Endothelial cell of umbilical vein (primary cell): Measurements from ENCODE around the gene PNKD. TPM values are rescaled to one million over a fixed set of nuclear protein-coding genes. Genes with fewer than 3 reads are reported as not detected.
A peak's percentile ranks its signal among the peaks of the same experiment; 100 is the strongest.

Experiments
- BruUV-seq: library from RNA; stranded (reverse); fragments of 400-500 nt; replicated peaks from 2 replicates; lab custom pipeline; 2021; lab: Mats Ljungman, UMichigan
- CTCF ChIA-PET: fragments of 300-600, 350-600 bp; sonication (Branson Sonifier 250); formaldehyde crosslinking; loops from one replicate; lab custom pipeline; 2021; ENCODE audit warnings: antibody characterized with exemption, inconsistent platforms; lab: Charles Lee
- POLR2A ChIA-PET: fragments of 300-600, 350-600 bp; sonication (Branson Sonifier 250); formaldehyde crosslinking; loops from one replicate; lab custom pipeline; 2021; ENCODE audit warnings: antibody characterized with exemption, inconsistent platforms; lab: Charles Lee
- DNase-seq: peaks from one replicate; pipeline ENCODE4 v3.0.0-alpha.2; 2011; ENCODE audit warnings: low read depth, low spot score
- FAIRE-seq: peaks from 2 replicates; lab custom pipeline; 2011; peaks lifted over from hg19 to GRCh38; lab: Jason Lieb, UNC
- H2AFZ ChIP-seq: 2 replicates; pipeline ENCODE4 v1.6.0; 2012; ENCODE audit warnings: low read depth, low read length, control low read depth, inconsistent platforms
- H3K27ac ChIP-seq: 2 replicates; pipeline ENCODE4 v1.5.1; 2011; ENCODE audit warnings: low read depth, mild to moderate bottlenecking, control low read depth, low read length, moderate library complexity; ENCODE audit not compliant: insufficient read depth
- H3K27me3 ChIP-seq, 2 experiments: 2 replicates each; pipeline versions ENCODE4 v1.6.0 to v1.6.1; 2011; ENCODE audit warnings: low read length in 2 of 2, mixed read lengths in 1 of 2; ENCODE audit not compliant: control insufficient read depth in 2 of 2, insufficient read depth in 2 of 2
- H3K36me3 ChIP-seq, 2 experiments: 2 replicates in 1 of 2; 3 replicates in 1 of 2; pipeline ENCODE4 v1.5.1; 2011; ENCODE audit warnings: low read length in 2 of 2, mild to moderate bottlenecking in 1 of 2, moderate library complexity in 1 of 2; ENCODE audit not compliant: control insufficient read depth in 2 of 2, insufficient read depth in 2 of 2; ENCODE audit errors: extremely low read depth in 1 of 2
- H3K4me1 ChIP-seq: 3 replicates; pipeline ENCODE4 v1.5.1; 2011; ENCODE audit warnings: mild to moderate bottlenecking, low read length; ENCODE audit not compliant: control insufficient read depth, insufficient read depth; ENCODE audit errors: extremely low read depth
- H3K4me2 ChIP-seq: 2 replicates; pipeline ENCODE4 v1.6.1; 2011; ENCODE audit warnings: low read length, control low read depth, mixed read lengths; ENCODE audit not compliant: insufficient read depth
- H3K4me3 ChIP-seq, 3 experiments: fragments of 200-600 bp in 1 of 3; sonication (generic), shearing (Covaris generic) in 1 of 3; replicated peaks in 1 of 3; 2 replicates each; pipeline ENCODE4 v1.5.1; 2011 to 2016; ENCODE audit warnings: control low read depth in 3 of 3, low read length in 3 of 3, mild to moderate bottlenecking in 2 of 3, inconsistent platforms in 1 of 3, low read depth in 1 of 3, moderate library complexity in 1 of 3; ENCODE audit not compliant: insufficient read depth in 1 of 3
- H3K79me2 ChIP-seq: 2 replicates; pipeline ENCODE4 v1.6.0; 2012; ENCODE audit warnings: low read length, inconsistent platforms; ENCODE audit not compliant: control insufficient read depth, insufficient read depth
- H3K9ac ChIP-seq: replicated peaks from 2 replicates; pipeline ENCODE3; 2011; ENCODE audit warnings: low read length, control low read depth; ENCODE audit not compliant: insufficient read depth; ENCODE audit errors: extremely low read depth
- H3K9me1 ChIP-seq: replicated peaks from 3 replicates; pipeline ENCODE4 v1.6.0; 2011; ENCODE audit warnings: mild to moderate bottlenecking, low read length; ENCODE audit not compliant: control insufficient read depth, insufficient read depth; ENCODE audit errors: extremely low read depth
- H3K9me3 ChIP-seq: replicated peaks from 2 replicates; pipeline ENCODE4 v1.5.1; 2012; ENCODE audit warnings: low read length, inconsistent platforms; ENCODE audit not compliant: control insufficient read depth, insufficient read depth
- H4K20me1 ChIP-seq: replicated peaks from 2 replicates; pipeline ENCODE3; 2011; ENCODE audit warnings: mild to moderate bottlenecking, low read length; ENCODE audit not compliant: control insufficient read depth, insufficient read depth; ENCODE audit errors: extremely low read depth
- CTCF ChIP-seq, 2 donors: IDR thresholded peaks; 1 replicate in 1 of 2; 2 replicates in 1 of 2; pipeline ENCODE4 v1.5.1; 2011; ENCODE audit warnings: low read length in 2 of 2, mild to moderate bottlenecking in 2 of 2, moderate library complexity in 2 of 2, control low read depth in 1 of 2, inconsistent platforms in 1 of 2, low read depth in 1 of 2; ENCODE audit not compliant: insufficient read depth in 1 of 2; ENCODE audit errors: extremely low read depth in 1 of 2
- EZH2 ChIP-seq: IDR thresholded peaks from 2 replicates; pipeline ENCODE4 v1.6.1; 2012; ENCODE audit warnings: borderline replicate concordance, low read depth, mild to moderate bottlenecking, moderate library complexity, low read length, inconsistent platforms; ENCODE audit not compliant: severe bottlenecking
- FOS ChIP-seq: IDR thresholded peaks from 2 replicates; pipeline ENCODE4 v1.6.1; 2011; ENCODE audit warnings: mild to moderate bottlenecking, low read length, moderate library complexity, borderline replicate concordance; ENCODE audit not compliant: insufficient read depth
- GATA2 ChIP-seq: IDR thresholded peaks from 2 replicates; pipeline ENCODE4 v1.7.0; 2011; ENCODE audit warnings: low read depth, mild to moderate bottlenecking, moderate library complexity, mixed read lengths, low read length; ENCODE audit not compliant: insufficient read length, insufficient read depth
- JUN ChIP-seq: IDR thresholded peaks from 2 replicates; pipeline ENCODE4 v1.6.1; 2011; ENCODE audit warnings: borderline replicate concordance, low read depth; ENCODE audit not compliant: insufficient read length, insufficient read depth
- MAX ChIP-seq: IDR thresholded peaks from 2 replicates; pipeline ENCODE4 v1.6.1; 2011; ENCODE audit not compliant: insufficient read depth, insufficient read length
- MYC ChIP-seq: IDR thresholded peaks from one replicate; pipeline ENCODE4 v1.6.1; 2011; ENCODE audit warnings: mild to moderate bottlenecking, low read depth, low read length
- POLR2A ChIP-seq: IDR thresholded peaks from 2 replicates; pipeline ENCODE4 v1.6.1; 2012; ENCODE audit warnings: low read depth, mild to moderate bottlenecking, control low read depth, low read length
- POLR2AphosphoS5 ChIP-seq: IDR thresholded peaks from 2 replicates; pipeline ENCODE4 v1.6.1; 2012; ENCODE audit warnings: low read depth, mild to moderate bottlenecking, control low read depth, low read length, moderate library complexity; ENCODE audit not compliant: insufficient read depth
- dilution Hi-C: fragments of 300-500 bp; cut with MboI; formaldehyde crosslinking; loops from one replicate; pipeline ENCODE4 v1.15.0; 2019; ENCODE audit warnings: low sequenced_read_pairs; ENCODE audit not compliant: extremely low pct_ligation_motif_present
- intact Hi-C: fragments of 100-400 bp; cut with micrococcal nuclease; formaldehyde crosslinking; loops from one replicate; pipeline ENCODE4 v1.10.0; 2022
- polyA plus RNA-seq, 4 experiments: library from polyadenylated mRNA; depleted of rRNA in 3 of 4; stranded (reverse) in 3 of 4; unstranded in 1 of 4; fragments of >200 nt; gene quantifications; 2 replicates each; pipeline versions ENCODE4 v1.2.1 to v1.2.3, GENCODE V29; 2011 to 2012; ENCODE audit warnings: missing spikeins in 1 of 4
- total RNA-seq: library from RNA; stranded (reverse); gene quantifications from 2 replicates; pipeline ENCODE4 v1.2.3, GENCODE V29; 2021

PNKD gene
- total and polyA plus RNA-seq, 2 donors (not counting 3 experiments of a cell fraction or from before 2014, with no cell fraction given), result 56.1 to 88.3 TPM

GRCh38 chr2:218257390-218257981, 12.8 kb upstream of the PNKD start:
- peak; percentile 55 for FAIRE-seq
- CTCF ChIA-PET, result interaction anchor here (0.9 to 1.4 kb wide), 6 partner anchors 9 to 139 kb away, joined by 3 to 7 read pairs (median 4); partner anchors contain the start of genes AAMP and PNKD
- POLR2A ChIA-PET, result no interaction called here
- H3K9me3 ChIP-seq, result no peaks in the 10 kb centered on the region
- no peak overlapping the region for H3K9ac ChIP-seq
- intact Hi-C loops (loop anchor here (1.0 to 5.0 kb wide), 3 partner anchors 26 to 90 kb away; partner anchors contain the start of gene CXCR1), dilution Hi-C loops (no loop called here)
- no peaks in the 10 kb centered on the region for H4K20me1 ChIP-seq
- peaks cover 17% of the 10 kb centered on the region for H3K4me1 ChIP-seq
- no peak overlapping the region for H2AFZ ChIP-seq
- no TSS peak for BruUV-seq
- no peaks in the 10 kb centered on the region for H3K27me3 ChIP-seq
- no peak overlapping the region for H3K4me3 ChIP-seq
- no peak overlapping the region for H3K27ac ChIP-seq
- H3K36me3 ChIP-seq, result peaks cover 16 to 28% of the 10 kb centered on the region in 2 experiments
- H3K9me1 ChIP-seq, result no peaks in the 10 kb centered on the region
- TF ChIP-seq CTCF (IDR thresholded peaks at IDR 0.05; ENCODE audit: extremely low read depth in 1 of 2, insufficient read depth in 1 of 2, low read depth in 1 of 2, low read length in 2 of 2) (peak; percentile 60 to 69), EZH2 (no peak), GATA2 (no peak), MAX (no peak), FOS (no peak), POLR2A (peak; percentile 24), JUN (no peak), MYC (no peak), POLR2AphosphoS5 (peak; percentile 24)
- H3K4me2 ChIP-seq, result no peak overlapping the region
- peak; percentile 24 for DNase-seq
- no peaks in the 10 kb centered on the region for H3K79me2 ChIP-seq
